Karpas-422 (cell line): ENCODE measurements around the gene FAM131A. TPM values are rescaled to one million over a fixed set of nuclear protein-coding genes. Genes with fewer than 3 reads are reported as not detected.

Experiments
- DNase-seq: peaks from one replicate; pipeline ENCODE4 v3.0.0-alpha.2; 2015
- H2AFZ ChIP-seq: fragments of 200-600 bp; sonication (generic); 2 replicates; pipeline ENCODE4 v1.6.1; 2014; ENCODE audit warnings: antibody characterized with exemption, low read length, mixed read lengths
- H3K27ac ChIP-seq: fragments of 200-600 bp; sonication (generic); 2 replicates; pipeline ENCODE4 v1.5.1; 2014; ENCODE audit warnings: mild to moderate bottlenecking, low read length, moderate library complexity
- H3K27me3 ChIP-seq: fragments of 200-600 bp; sonication (generic); 2 replicates; pipeline ENCODE4 v1.6.1; 2014; ENCODE audit warnings: low read length, mixed read lengths
- H3K36me3 ChIP-seq: fragments of 200-600 bp; sonication (generic); 2 replicates; pipeline ENCODE4 v1.6.1; 2014; ENCODE audit warnings: low read length, mixed read lengths; ENCODE audit not compliant: insufficient read depth
- H3K4me1 ChIP-seq: fragments of 200-600 bp; sonication (generic); 2 replicates; pipeline ENCODE4 v1.6.1; 2014; ENCODE audit warnings: mild to moderate bottlenecking, low read length, mixed read lengths
- H3K4me2 ChIP-seq: fragments of 200-600 bp; sonication (generic); 2 replicates; pipeline ENCODE4 v1.6.1; 2014; ENCODE audit warnings: low read length, low read depth, mild to moderate bottlenecking; ENCODE audit not compliant: poor library complexity, severe bottlenecking
- H3K4me3 ChIP-seq: fragments of 200-600 bp; sonication (generic); 2 replicates; pipeline ENCODE4 v1.5.1; 2014; ENCODE audit warnings: mild to moderate bottlenecking, antibody characterized with exemption, low read length, mixed read lengths
- H3K79me2 ChIP-seq: fragments of 200-600 bp; sonication (generic); 2 replicates; pipeline ENCODE4 v1.6.1; 2014; ENCODE audit warnings: mild to moderate bottlenecking, low read length, mixed read lengths
- H3K9ac ChIP-seq: fragments of 200-600 bp; sonication (generic); 2 replicates; pipeline ENCODE4 v1.6.0; 2014; ENCODE audit warnings: low read length
- H3K9me2 ChIP-seq: fragments of 200-600 bp; sonication (generic), shearing (Covaris generic); replicated peaks from 2 replicates; pipeline ENCODE4 v1.6.0; 2014; ENCODE audit warnings: mild to moderate bottlenecking, low read length, moderate library complexity; ENCODE audit not compliant: insufficient read depth
- H3K9me3 ChIP-seq: fragments of 300-700, 200-600 bp; sonication (generic); 2 replicates; pipeline ENCODE4 v1.6.1; 2014; ENCODE audit warnings: low read length, mixed read lengths
- H4K20me1 ChIP-seq: fragments of 200-600 bp; sonication (generic); 2 replicates; pipeline ENCODE4 v1.6.1; 2014; ENCODE audit warnings: mild to moderate bottlenecking, antibody characterized with exemption, low read length, low read depth; ENCODE audit not compliant: insufficient read depth
- total RNA-seq: library from RNA; depleted of rRNA; stranded (reverse); fragments of >200 nt; shearing (Covaris generic); gene quantifications from 2 replicates; pipeline ENCODE4 v1.2.3, GENCODE V29; 2014; ENCODE audit warnings: low replicate concordance

The FAM131A gene
- total RNA-seq, 1 experiment from 2014 or later = 23.0 TPM

DNA sequence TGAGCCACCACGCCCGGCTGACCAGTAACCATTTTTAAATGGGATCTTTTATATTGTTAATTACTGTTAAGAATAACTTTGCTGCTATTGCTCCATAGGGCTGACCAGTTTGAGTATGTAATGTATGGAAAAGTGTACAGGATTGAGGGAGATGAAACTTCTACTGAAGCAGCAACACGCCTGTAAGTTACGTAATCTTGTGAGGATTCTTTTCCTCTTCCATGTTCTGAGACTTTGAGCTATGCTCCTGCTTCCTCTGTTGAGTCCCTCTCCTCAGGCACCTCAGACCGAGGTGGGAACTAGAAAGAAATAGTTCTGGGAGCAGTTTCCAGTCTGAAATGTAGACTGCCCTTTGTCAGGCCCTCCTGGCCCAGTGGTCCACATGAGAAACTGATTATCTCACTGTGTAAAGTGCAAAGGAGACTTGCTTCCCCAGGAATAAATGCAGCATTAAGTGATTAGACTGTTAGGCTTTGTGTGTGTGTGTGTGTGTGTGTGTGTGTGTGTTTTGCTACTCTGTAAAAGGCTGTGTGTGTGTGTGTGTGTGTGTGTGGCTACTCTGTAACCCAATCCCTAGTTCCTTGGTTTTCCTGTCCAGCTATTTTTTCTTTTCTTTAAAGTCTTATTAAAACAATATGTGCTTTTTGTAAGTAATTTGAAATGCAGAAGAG lies 29.4 kb downstream of the FAM131A start:
- Histone ChIP-seq H3K9ac (no peak overlapping the region), H3K4me2 (no peak overlapping the region), H2AFZ (no peak overlapping the region), H3K4me1 (peaks cover 13% of the 10 kb centered on the region), H4K20me1 (no peaks in the 10 kb centered on the region), H3K27me3 (no peaks in the 10 kb centered on the region), H3K9me2 (no peaks in the 10 kb centered on the region), H3K9me3 (no peaks in the 10 kb centered on the region), H3K36me3 (peaks cover 37% of the 10 kb centered on the region), H3K4me3 (no peak overlapping the region), H3K79me2 (peaks cover 29% of the 10 kb centered on the region), H3K27ac (no peak overlapping the region)
- no peak for DNase-seq

GRCh38 chr3:184368116-184368515 lies 30.7 kb downstream of the FAM131A start:
- no peaks in the 10 kb centered on the region for H4K20me1 ChIP-seq
- H3K9me3 ChIP-seq = no peaks in the 10 kb centered on the region
- no peak overlapping the region for H2AFZ ChIP-seq
- no peaks in the 10 kb centered on the region for H3K9me2 ChIP-seq
- peaks cover 13% of the 10 kb centered on the region for H3K4me1 ChIP-seq
- H3K9ac ChIP-seq = no peak overlapping the region
- no peak overlapping the region for H3K27ac ChIP-seq
- H3K4me3 ChIP-seq = no peak overlapping the region
- DNase-seq = no peak
- H3K36me3 ChIP-seq = peaks cover 37% of the 10 kb centered on the region
- H3K79me2 ChIP-seq = peaks cover 21% of the 10 kb centered on the region
- H3K27me3 ChIP-seq = no peaks in the 10 kb centered on the region
- H3K4me2 ChIP-seq = no peak overlapping the region

GRCh38 chr3:184368586-184369183 lies 31.3 kb downstream of the FAM131A start:
- Histone ChIP-seq H3K36me3 (peaks cover 37% of the 10 kb centered on the region), H3K4me2 (no peak overlapping the region), H3K79me2 (peaks cover 17% of the 10 kb centered on the region)

GRCh38 chr3:184371570-184372018 lies 34.2 kb downstream of the FAM131A start:
- H3K27ac ChIP-seq = no peak overlapping the region
- H3K79me2 ChIP-seq = peaks cover 9% of the 10 kb centered on the region
- no peak overlapping the region for H3K4me3 ChIP-seq
- H3K4me1 ChIP-seq = peaks cover 7% of the 10 kb centered on the region
- peak; percentile 94 for DNase-seq
- H3K36me3 ChIP-seq = peaks cover 31% of the 10 kb centered on the region
- no peaks in the 10 kb centered on the region for H3K27me3 ChIP-seq
- no peaks in the 10 kb centered on the region for H4K20me1 ChIP-seq
- H3K9me2 ChIP-seq = no peaks in the 10 kb centered on the region
- H2AFZ ChIP-seq = no peak overlapping the region
- no peak overlapping the region for H3K9ac ChIP-seq
- H3K9me3 ChIP-seq = no peaks in the 10 kb centered on the region
- H3K4me2 ChIP-seq = no peak overlapping the region

More at GRCh38 chr3:184368586-184369183, 31.3 kb downstream of the FAM131A start:
- Histone ChIP-seq H3K27ac (no peak overlapping the region), H3K4me1 (peaks cover 13% of the 10 kb centered on the region), H4K20me1 (no peaks in the 10 kb centered on the region), H3K9ac (no peak overlapping the region), H3K4me3 (no peak overlapping the region), H2AFZ (no peak overlapping the region), H3K9me2 (no peaks in the 10 kb centered on the region), H3K9me3 (no peaks in the 10 kb centered on the region), H3K27me3 (no peaks in the 10 kb centered on the region)
- no peak for DNase-seq

DNA sequence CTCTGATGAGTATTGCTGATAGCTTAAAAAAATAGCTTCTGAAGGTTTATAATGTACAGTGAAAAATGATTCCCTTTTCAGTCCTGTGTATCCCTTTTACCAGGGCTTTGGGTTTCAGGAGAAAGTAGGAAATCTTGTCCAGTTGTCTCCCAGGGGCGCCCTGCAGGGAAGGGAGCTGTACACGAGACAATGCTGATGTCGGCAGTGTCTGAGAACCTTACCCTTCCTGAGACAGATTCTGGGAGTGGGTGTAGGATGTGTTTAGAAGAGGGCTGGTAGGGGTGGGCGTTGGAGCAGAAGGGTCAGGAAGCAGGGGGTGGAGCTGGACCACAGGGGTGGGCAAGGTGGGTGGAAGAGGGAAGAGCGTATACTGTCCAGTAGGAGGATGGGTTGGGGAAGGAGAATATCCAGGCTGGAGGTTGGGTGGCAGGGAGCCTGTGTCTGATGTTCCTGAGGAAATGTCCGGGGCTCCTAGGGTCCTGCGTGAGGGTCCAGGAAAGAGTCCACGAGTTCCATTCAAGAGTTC lies 35.0 kb downstream of the FAM131A start:
- Histone ChIP-seq H3K79me2 (peaks cover 17% of the 10 kb centered on the region), H2AFZ (no peak overlapping the region), H3K4me1 (peaks cover 15% of the 10 kb centered on the region), H3K36me3 (peaks cover 24% of the 10 kb centered on the region), H3K9me2 (no peaks in the 10 kb centered on the region), H3K27ac (no peak overlapping the region), H3K9me3 (no peaks in the 10 kb centered on the region), H3K4me3 (no peak overlapping the region), H3K9ac (no peak overlapping the region), H3K27me3 (no peaks in the 10 kb centered on the region), H4K20me1 (no peaks in the 10 kb centered on the region), H3K4me2 (no peak overlapping the region)
- DNase-seq = no peak

- H3K36me3 ChIP-seq = peaks cover 24% of the 10 kb centered on the region
- peaks cover 15% of the 10 kb centered on the region for H3K4me1 ChIP-seq
- no peak overlapping the region for H3K4me3 ChIP-seq
- no peak overlapping the region for H3K4me2 ChIP-seq
- H3K27me3 ChIP-seq = no peaks in the 10 kb centered on the region
- H3K9me2 ChIP-seq = no peaks in the 10 kb centered on the region
- DNase-seq = no peak
- H3K9ac ChIP-seq = no peak overlapping the region
- H2AFZ ChIP-seq = no peak overlapping the region
- H3K79me2 ChIP-seq = peaks cover 22% of the 10 kb centered on the region
- H3K27ac ChIP-seq = no peak overlapping the region
- H4K20me1 ChIP-seq = no peaks in the 10 kb centered on the region
- H3K9me3 ChIP-seq = no peaks in the 10 kb centered on the region
These were observed 35.5 kb downstream of the FAM131A start for GRCh38 chr3:184372911-184373310.

GRCh38 chr3:184373422-184373821 lies 36.0 kb downstream of the FAM131A start:
- Histone ChIP-seq H3K4me1 (peaks cover 19% of the 10 kb centered on the region), H3K9me2 (no peaks in the 10 kb centered on the region), H2AFZ (no peak overlapping the region), H3K79me2 (peaks cover 26% of the 10 kb centered on the region), H4K20me1 (no peaks in the 10 kb centered on the region), H3K4me3 (no peak overlapping the region), H3K27me3 (no peaks in the 10 kb centered on the region), H3K9me3 (no peaks in the 10 kb centered on the region), H3K36me3 (peaks cover 20% of the 10 kb centered on the region), H3K4me2 (no peak overlapping the region), H3K27ac (no peak overlapping the region), H3K9ac (no peak overlapping the region)
- DNase-seq = no peak

DNA sequence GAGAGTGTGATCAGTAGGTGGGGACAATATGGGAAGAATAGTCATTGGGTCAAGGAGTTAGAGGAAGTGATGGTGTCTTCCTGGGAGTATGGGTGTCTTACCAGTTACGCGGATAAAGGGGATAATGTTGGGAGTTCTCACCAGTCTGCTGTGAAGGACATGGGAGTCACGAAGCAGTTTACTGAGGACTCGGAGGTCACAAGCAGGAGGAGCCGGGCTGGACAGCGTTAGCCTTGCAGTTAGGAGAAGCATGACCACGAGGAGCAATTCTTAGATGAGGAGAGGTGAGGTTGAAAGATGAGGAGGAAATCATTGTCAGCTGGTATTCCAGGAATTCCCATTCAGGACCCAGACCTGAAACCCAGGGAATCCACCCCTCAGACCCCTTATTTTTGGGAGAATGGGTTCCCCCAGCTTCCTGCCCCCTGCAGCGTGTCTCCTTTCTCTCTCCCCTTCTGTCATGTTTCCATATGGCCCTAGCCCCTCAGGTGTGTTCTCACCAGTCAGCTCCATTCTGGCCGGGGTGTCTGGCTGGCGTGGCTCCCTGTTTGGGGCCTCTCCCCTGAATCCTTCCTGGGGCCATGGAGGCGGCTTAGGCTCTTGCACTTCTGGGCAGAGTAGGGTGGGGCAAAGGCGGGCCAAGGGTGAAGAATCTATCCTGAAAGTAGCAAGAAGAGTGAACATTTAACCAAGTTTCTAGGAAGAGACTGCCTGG lies 38.5 kb downstream of the FAM131A start:
- no peaks in the 10 kb centered on the region for H3K9me3 ChIP-seq
- peaks cover 29% of the 10 kb centered on the region for H3K4me1 ChIP-seq
- H2AFZ ChIP-seq = no peak overlapping the region
- peaks cover 8% of the 10 kb centered on the region for H3K36me3 ChIP-seq
- no peak overlapping the region; the same call in 1 of the 2 replicates for H3K4me3 ChIP-seq
- H3K4me2 ChIP-seq = no peak overlapping the region
- no peak overlapping the region for H3K27ac ChIP-seq
- H3K27me3 ChIP-seq = no peaks in the 10 kb centered on the region
- 0 out of 2 replicates have a peak overlapping the region, but pooled peaks have one; percentile 1 for H3K9ac ChIP-seq
- H4K20me1 ChIP-seq = no peaks in the 10 kb centered on the region
- H3K9me2 ChIP-seq = no peaks in the 10 kb centered on the region
- peaks cover 35% of the 10 kb centered on the region for H3K79me2 ChIP-seq
- DNase-seq = no peak
